ENCODE results near the gene PIK3IP1. TPM values are rescaled to one million over a fixed set of nuclear protein-coding genes. Genes with fewer than 3 reads are reported as not detected.

PIK3IP1 gene
- total RNA-seq, 6 experiments from 2014 or later = 8.3 to 11.3 (median 8.9) TPM

- H3K27me3 Mint-ChIP-seq (ENCODE audit: insufficient read depth) = no peaks in the 10 kb centered on the region; the same call in none of the 2 replicates
- no peaks in the 10 kb centered on the region for H3K4me1 Mint-ChIP-seq (ENCODE audit: low read depth)
- DNase-seq = no peak
- H3K4me3 Mint-ChIP-seq = no peak overlapping the region
- TF ChIP-seq, protein P1, sequence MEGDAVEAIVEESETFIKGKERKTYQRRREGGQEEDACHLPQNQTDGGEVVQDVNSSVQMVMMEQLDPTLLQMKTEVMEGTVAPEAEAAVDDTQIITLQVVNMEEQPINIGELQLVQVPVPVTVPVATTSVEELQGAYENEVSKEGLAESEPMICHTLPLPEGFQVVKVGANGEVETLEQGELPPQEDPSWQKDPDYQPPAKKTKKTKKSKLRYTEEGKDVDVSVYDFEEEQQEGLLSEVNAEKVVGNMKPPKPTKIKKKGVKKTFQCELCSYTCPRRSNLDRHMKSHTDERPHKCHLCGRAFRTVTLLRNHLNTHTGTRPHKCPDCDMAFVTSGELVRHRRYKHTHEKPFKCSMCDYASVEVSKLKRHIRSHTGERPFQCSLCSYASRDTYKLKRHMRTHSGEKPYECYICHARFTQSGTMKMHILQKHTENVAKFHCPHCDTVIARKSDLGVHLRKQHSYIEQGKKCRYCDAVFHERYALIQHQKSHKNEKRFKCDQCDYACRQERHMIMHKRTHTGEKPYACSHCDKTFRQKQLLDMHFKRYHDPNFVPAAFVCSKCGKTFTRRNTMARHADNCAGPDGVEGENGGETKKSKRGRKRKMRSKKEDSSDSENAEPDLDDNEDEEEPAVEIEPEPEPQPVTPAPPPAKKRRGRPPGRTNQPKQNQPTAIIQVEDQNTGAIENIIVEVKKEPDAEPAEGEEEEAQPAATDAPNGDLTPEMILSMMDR (IDR thresholded peaks at IDR 0.05) = no peak
- H3K9me3 Mint-ChIP-seq = no peaks in the 10 kb centered on the region
- H3K36me3 Mint-ChIP-seq (ENCODE audit: low read depth) = no peaks in the 10 kb centered on the region
- no peak overlapping the region for H3K27ac Mint-ChIP-seq
These were observed 9.4 kb downstream of the PIK3IP1 start for GRCh38 chr22:31282748-31283468.

- TF ChIP-seq, protein P1 (IDR thresholded peaks at IDR 0.05) = no peak
- Mint-ChIP-seq H3K9me3 (no peaks in the 10 kb centered on the region), H3K27me3 (ENCODE audit: insufficient read depth) (no peaks in the 10 kb centered on the region; the same call in none of the 2 replicates), H3K27ac (no peak overlapping the region), H3K4me3 (no peak overlapping the region), H3K4me1 (ENCODE audit: low read depth) (no peaks in the 10 kb centered on the region), H3K36me3 (ENCODE audit: low read depth) (no peaks in the 10 kb centered on the region)
- no peak for DNase-seq
These were observed 10.6 kb downstream of the PIK3IP1 start for GRCh38 chr22:31281733-31282132.

GRCh38 chr22:31279821-31280505 lies 12.3 kb downstream of the PIK3IP1 start:
- no peak overlapping the region for H3K27ac Mint-ChIP-seq
- H3K27me3 Mint-ChIP-seq (ENCODE audit: insufficient read depth) = no peaks in the 10 kb centered on the region; the same call in 1 of the 2 replicates
- no peaks in the 10 kb centered on the region for H3K36me3 Mint-ChIP-seq (ENCODE audit: low read depth)
- no peak for DNase-seq
- TF ChIP-seq, protein P1 (IDR thresholded peaks at IDR 0.05) = no peak
- H3K4me3 Mint-ChIP-seq = no peak overlapping the region
- H3K9me3 Mint-ChIP-seq = no peaks in the 10 kb centered on the region
- H3K4me1 Mint-ChIP-seq (ENCODE audit: low read depth) = no peaks in the 10 kb centered on the region

GRCh38 chr22:31279327-31279669 lies 13.0 kb downstream of the PIK3IP1 start:
- no peaks in the 10 kb centered on the region for H3K4me1 Mint-ChIP-seq (ENCODE audit: low read depth)
- DNase-seq = no peak
- TF ChIP-seq, protein P1 (IDR thresholded peaks at IDR 0.05) = no peak
- no peak overlapping the region for H3K4me3 Mint-ChIP-seq
- H3K36me3 Mint-ChIP-seq (ENCODE audit: low read depth) = peaks cover under 1% of the 10 kb centered on the region; the same call in 1 of the 2 replicates
- H3K27me3 Mint-ChIP-seq (ENCODE audit: insufficient read depth) = no peaks in the 10 kb centered on the region; the same call in 1 of the 2 replicates
- H3K9me3 Mint-ChIP-seq = no peaks in the 10 kb centered on the region
- H3K27ac Mint-ChIP-seq = no peak overlapping the region

- H3K4me1 Mint-ChIP-seq (ENCODE audit: low read depth) = no peaks in the 10 kb centered on the region
- no peak overlapping the region for H3K4me3 Mint-ChIP-seq
- H3K27ac Mint-ChIP-seq = no peak overlapping the region
- no peak for DNase-seq
- TF ChIP-seq, protein P1 (IDR thresholded peaks at IDR 0.05) = no peak
- no peaks in the 10 kb centered on the region for H3K9me3 Mint-ChIP-seq
- peaks cover 5% of the 10 kb centered on the region; the same call in 1 of the 2 replicates for H3K36me3 Mint-ChIP-seq (ENCODE audit: low read depth)
- H3K27me3 Mint-ChIP-seq (ENCODE audit: insufficient read depth) = no peaks in the 10 kb centered on the region; the same call in 1 of the 2 replicates
These were observed 13.5 kb downstream of the PIK3IP1 start for GRCh38 chr22:31278626-31279326.
